ENCODE results near the gene DDN. TPM values are rescaled to one million over a fixed set of nuclear protein-coding genes. Genes with fewer than 3 reads are reported as not detected.

DDN gene
- total RNA-seq, 2 donors from 2014 or later, result 0.14 TPM; not detected in 1

GRCh38 chr12:48969160-48969771 lies 29.9 kb downstream of the DDN start:
- DNase-seq (ENCODE audit: low spot score), result no peak
- Histone ChIP-seq H3K36me3 (no peaks in the 10 kb centered on the region), H3K4me1 (ENCODE audit: control insufficient read depth in 1 of 2, low read depth in 2 of 2) (peaks cover 16 to 27% of the 10 kb centered on the region in 2 donors), H3K9me3 (no peaks in the 10 kb centered on the region), H3K27me3 (replicated peaks; ENCODE audit: insufficient read depth) (peaks cover 11% of the 10 kb centered on the region), H3K27ac (no peak overlapping the region), H3K4me3 (no peak overlapping the region)
- no peak for TF ChIP-seq CTCF (IDR thresholded peaks at IDR 0.05)
- no peak for ATAC-seq (ENCODE audit: insufficient number of reproducible peaks, low FRiP score, low read depth)

- Histone ChIP-seq H3K4me1 (ENCODE audit: control insufficient read depth in 1 of 2, low read depth in 2 of 2) (peaks cover 16 to 27% of the 10 kb centered on the region in 2 donors), H3K9me3 (no peaks in the 10 kb centered on the region), H3K27me3 (replicated peaks; ENCODE audit: insufficient read depth) (peaks cover 10% of the 10 kb centered on the region), H3K27ac (no peak overlapping the region), H3K36me3 (no peaks in the 10 kb centered on the region), H3K4me3 (no peak overlapping the region)
- DNase-seq (ENCODE audit: low spot score) (no peak), ATAC-seq (ENCODE audit: insufficient number of reproducible peaks, low FRiP score, low read depth) (no peak)
- TF ChIP-seq CTCF (IDR thresholded peaks at IDR 0.05), result no peak
Observed at GRCh38 chr12:48968467-48968866, 30.7 kb downstream of the DDN start.

GRCh38 chr12:48967991-48968390 lies 31.2 kb downstream of the DDN start:
- DNase-seq (ENCODE audit: low spot score), result no peak
- peaks cover 10% of the 10 kb centered on the region for H3K27me3 ChIP-seq (replicated peaks; ENCODE audit: insufficient read depth)
- TF ChIP-seq CTCF (IDR thresholded peaks at IDR 0.05), result no peak
- no peaks in the 10 kb centered on the region for H3K36me3 ChIP-seq
- H3K4me1 ChIP-seq (ENCODE audit: control insufficient read depth in 1 of 2, low read depth in 2 of 2), result peaks cover 16 to 27% of the 10 kb centered on the region in 2 donors
- no peak overlapping the region for H3K4me3 ChIP-seq
- no peak overlapping the region for H3K27ac ChIP-seq
- H3K9me3 ChIP-seq, result no peaks in the 10 kb centered on the region
- ATAC-seq (ENCODE audit: insufficient number of reproducible peaks, low FRiP score, low read depth), result no peak

GRCh38 chr12:48966177-48966895 lies 32.8 kb downstream of the DDN start:
- H3K27me3 ChIP-seq (replicated peaks; ENCODE audit: insufficient read depth), result peaks cover 8% of the 10 kb centered on the region

More at GRCh38 chr12:48966177-48966895, 32.8 kb downstream of the DDN start:
- ATAC-seq (ENCODE audit: insufficient number of reproducible peaks, low FRiP score, low read depth) (no peak), DNase-seq (ENCODE audit: low spot score) (no peak)
- no peaks in the 10 kb centered on the region for H3K36me3 ChIP-seq
- peaks cover 12 to 18% of the 10 kb centered on the region in 2 donors for H3K4me1 ChIP-seq (ENCODE audit: control insufficient read depth in 1 of 2, low read depth in 2 of 2)
- no peak overlapping the region for H3K27ac ChIP-seq
- H3K4me3 ChIP-seq, result no peak overlapping the region
- no peaks in the 10 kb centered on the region for H3K9me3 ChIP-seq
- TF ChIP-seq CTCF (IDR thresholded peaks at IDR 0.05), result no peak
